Stimulated activated effector memory CD8-positive, alpha-beta T cell treated with anti-CD3 and anti-CD28 coated beads, Interleukin-12 subunit alpha, Interleukin-12 subunit beta, amount 100 ng/mL, for 72 hours (primary cell): ENCODE results near the gene NEU4.

Experiments used
- ATAC-seq: fragments of 150-1000 bp; cut with Tn5 transposase; 2 replicates; pipeline ENCODE4 v1.10.0; 2021
- DNase-seq, 2 donors: peaks; one replicate each; pipeline ENCODE4 v3.0.0; 2021 to 2022; ENCODE audit warnings: low spot score in 2 of 2
- H3K27ac Mint-ChIP-seq: one replicate; pipeline ENCODE4 v1.8.0; 2022; ENCODE audit warnings: mild to moderate bottlenecking, mixed read lengths
- H3K36me3 Mint-ChIP-seq: one replicate; pipeline ENCODE4 v1.8.0; 2022; ENCODE audit warnings: mild to moderate bottlenecking, mixed read lengths
- H3K4me1 Mint-ChIP-seq: one replicate; pipeline ENCODE4 v1.8.0; 2022; ENCODE audit warnings: mixed read lengths
- H3K4me3 Mint-ChIP-seq: one replicate; pipeline ENCODE4 v1.8.0; 2022; ENCODE audit warnings: mild to moderate bottlenecking, mixed read lengths
- H3K9me3 Mint-ChIP-seq: one replicate; pipeline ENCODE4 v1.8.0; 2022; ENCODE audit warnings: mixed read lengths

NEU4 gene

GRCh38 chr2:241855245-241855887 lies 46.4 kb downstream of the NEU4 start:
- Mint-ChIP-seq H3K4me3 (peak overlapping the region; percentile 66), H3K36me3 (peaks cover 87% of the 10 kb centered on the region), H3K4me1 (peaks cover 46% of the 10 kb centered on the region), H3K27ac (peak overlapping the region; percentile 91), H3K9me3 (no peaks in the 10 kb centered on the region)
- DNase-seq, result no peak
- ATAC-seq, result no peak

DNA sequence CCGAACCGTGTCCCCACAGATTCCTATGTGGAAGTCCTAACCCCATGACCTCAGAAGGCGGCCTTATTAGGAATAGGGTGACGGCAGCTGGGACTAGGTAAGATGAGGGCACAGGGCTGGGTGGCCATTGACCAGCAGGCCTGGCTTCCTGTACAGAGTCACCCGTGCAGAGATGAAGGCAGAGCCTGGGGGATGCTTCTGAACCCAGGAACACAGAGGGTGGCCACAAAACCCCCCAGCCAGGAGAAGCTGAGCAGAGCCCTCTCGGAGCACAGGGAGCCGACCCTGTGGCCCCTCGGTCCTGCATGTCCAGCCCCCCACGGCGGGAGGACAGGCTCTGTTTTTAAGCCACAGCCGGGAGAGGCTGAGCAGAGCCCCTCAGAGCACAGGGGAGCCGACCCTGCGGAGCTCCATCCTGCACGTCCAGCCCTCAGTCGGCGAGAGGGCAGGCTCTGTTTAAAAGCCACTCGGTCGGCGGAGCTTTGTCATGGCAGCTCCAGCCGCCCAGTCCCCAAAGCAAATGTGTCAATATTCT lies 47.0 kb downstream of the NEU4 start:
- peaks cover 52% of the 10 kb centered on the region for H3K4me1 Mint-ChIP-seq
- H3K9me3 Mint-ChIP-seq, result no peaks in the 10 kb centered on the region
- peak overlapping the region; percentile 91 for H3K27ac Mint-ChIP-seq
- DNase-seq (no peak), ATAC-seq (no peak)
- H3K36me3 Mint-ChIP-seq, result peaks cover 81% of the 10 kb centered on the region
- peak overlapping the region; percentile 66 for H3K4me3 Mint-ChIP-seq

- Mint-ChIP-seq H3K36me3 (peaks cover 77% of the 10 kb centered on the region), H3K27ac (peak overlapping the region; percentile 91)
Observed at GRCh38 chr2:241857041-241857541, 48.1 kb downstream of the NEU4 start.

GRCh38 chr2:241857572-241858121 lies 48.7 kb downstream of the NEU4 start:
- Mint-ChIP-seq H3K27ac (peak overlapping the region; percentile 91), H3K4me3 (peak overlapping the region; percentile 66), H3K4me1 (peaks cover 68% of the 10 kb centered on the region), H3K36me3 (peaks cover 71% of the 10 kb centered on the region), H3K9me3 (no peaks in the 10 kb centered on the region)
- no peak for ATAC-seq
- peak in 1 of 2 donors; percentile 57 for DNase-seq

More at GRCh38 chr2:241857041-241857541, 48.1 kb downstream of the NEU4 start:
- H3K4me3 Mint-ChIP-seq, result peak overlapping the region; percentile 66
- ATAC-seq, result no peak
- peaks cover 63% of the 10 kb centered on the region for H3K4me1 Mint-ChIP-seq
- DNase-seq, result no peak
- H3K9me3 Mint-ChIP-seq, result no peaks in the 10 kb centered on the region

- DNase-seq (peak in 1 of 2 donors; percentile 80), ATAC-seq (peak; percentile 59)
- H3K36me3 Mint-ChIP-seq, result peaks cover 70% of the 10 kb centered on the region
- H3K4me3 Mint-ChIP-seq, result peak within 1 kb of the TSS; percentile 66
- peak within 1 kb of the TSS; percentile 91 for H3K27ac Mint-ChIP-seq
- peaks cover 71% of the 10 kb centered on the region for H3K4me1 Mint-ChIP-seq
- H3K9me3 Mint-ChIP-seq, result no peaks in the 10 kb centered on the region
Observed at GRCh38 chr2:241858206-241859016, 49.4 kb downstream of the NEU4 start, which contains the start of gene PDCD1. TSS of gene PDCD1 (minus strand) at chr2:241858894. CDS start at chr2:241858838, 56 bp downstream.

DNA sequence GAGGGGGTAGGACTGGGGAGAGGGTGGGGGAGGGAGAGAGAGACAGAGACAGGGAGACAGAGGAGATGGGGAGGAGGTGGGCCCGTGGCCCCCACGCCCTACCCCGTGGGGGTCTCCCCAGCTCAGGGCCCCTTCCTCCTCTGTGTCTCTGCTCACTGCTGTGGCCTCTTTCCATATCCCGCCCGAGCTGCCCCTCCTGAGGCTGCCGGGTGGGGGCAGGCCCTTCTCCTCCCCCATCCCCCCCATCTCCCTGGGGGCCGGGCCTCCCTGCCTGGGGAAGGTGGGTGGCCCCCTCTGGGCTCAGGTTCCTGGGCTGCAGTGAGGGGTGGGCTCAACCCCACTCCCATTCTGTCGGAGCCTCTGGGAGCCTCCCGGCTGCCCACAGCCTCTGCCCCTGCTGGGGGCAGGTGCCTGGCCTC lies 50.0 kb downstream of the NEU4 start:
- Mint-ChIP-seq H3K4me3 (peak overlapping the region; percentile 66), H3K36me3 (peaks cover 70% of the 10 kb centered on the region), H3K27ac (peak overlapping the region; percentile 91), H3K9me3 (peaks cover under 1% of the 10 kb centered on the region), H3K4me1 (peaks cover 70% of the 10 kb centered on the region)
- peak; percentile 24 for ATAC-seq
- no peak for DNase-seq

- Mint-ChIP-seq H3K4me3 (peak overlapping the region; percentile 66), H3K4me1 (peaks cover 70% of the 10 kb centered on the region), H3K9me3 (peaks cover 5% of the 10 kb centered on the region), H3K36me3 (peaks cover 70% of the 10 kb centered on the region), H3K27ac (peak overlapping the region; percentile 91)
- peak; percentile 43 for ATAC-seq
- DNase-seq, result peak in 1 of 2 donors; percentile 70
Observed at GRCh38 chr2:241859436-241860183, 50.6 kb downstream of the NEU4 start.

DNA sequence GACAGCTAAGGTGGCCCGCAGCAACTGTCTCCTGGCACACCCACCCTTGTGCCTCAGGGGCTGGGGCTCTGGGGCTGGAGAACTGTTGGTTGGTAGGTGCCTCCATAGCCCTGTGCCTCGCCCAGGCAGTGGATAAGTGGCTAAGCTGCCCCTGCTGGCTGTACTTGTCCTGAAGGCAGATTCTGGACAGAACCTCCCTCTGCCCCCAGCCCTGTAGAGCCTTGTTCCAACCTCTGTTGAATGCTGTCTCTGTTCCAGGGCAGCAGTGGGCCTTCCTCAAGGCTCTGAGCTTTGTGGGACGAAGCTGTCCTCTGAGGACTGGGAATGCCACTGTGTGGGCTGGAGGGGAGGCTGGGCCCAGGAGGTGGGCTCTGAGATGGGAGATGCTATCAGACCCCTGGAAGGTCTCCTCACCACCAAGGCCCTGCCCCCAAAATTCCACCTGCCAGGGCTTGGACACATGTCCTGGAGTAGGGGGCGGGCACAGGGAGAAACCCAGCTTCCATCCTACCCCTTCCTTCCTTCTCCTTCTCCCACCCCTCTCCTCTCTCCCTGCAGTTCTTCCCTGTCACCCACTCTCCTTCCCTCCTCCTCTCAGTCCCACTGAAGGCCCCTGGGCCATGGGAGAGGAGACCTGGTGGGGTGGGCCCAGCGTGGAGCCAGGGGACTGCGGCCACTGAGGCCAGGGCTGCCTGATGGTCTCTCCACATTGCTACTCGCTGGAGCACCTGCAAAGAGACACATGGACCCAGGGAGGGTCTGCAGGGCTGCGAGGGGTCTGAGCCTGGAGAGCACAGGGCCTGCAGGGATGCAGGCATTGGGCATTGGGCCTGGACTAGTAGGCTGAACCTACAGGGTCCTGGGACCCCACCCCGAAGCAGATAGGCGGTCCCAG lies 51.4 kb downstream of the NEU4 start:
- H3K4me3 Mint-ChIP-seq, result peak overlapping the region; percentile 66
- DNase-seq (no peak), ATAC-seq (peak; percentile 9)
- peaks cover 76% of the 10 kb centered on the region for H3K36me3 Mint-ChIP-seq
- H3K9me3 Mint-ChIP-seq, result peaks cover 5% of the 10 kb centered on the region
- H3K27ac Mint-ChIP-seq, result peak overlapping the region; percentile 91
- peaks cover 77% of the 10 kb centered on the region for H3K4me1 Mint-ChIP-seq

DNA sequence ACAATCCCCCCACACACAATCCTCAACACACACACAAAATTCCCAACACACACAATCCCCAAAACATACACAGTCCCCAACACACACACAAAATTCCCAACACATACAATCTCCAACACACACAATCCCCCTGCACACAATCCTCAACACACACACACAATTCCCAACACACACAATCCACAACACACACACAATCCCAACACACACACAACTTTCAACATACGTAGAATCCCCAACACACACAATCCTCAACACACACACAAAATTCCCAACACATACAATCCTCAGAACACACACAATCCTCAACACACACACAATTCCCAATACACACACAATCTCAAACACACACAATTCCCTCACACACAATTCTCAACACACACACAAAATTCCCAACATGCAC lies 52.3 kb downstream of the NEU4 start:
- no peak for ATAC-seq
- peaks cover 76% of the 10 kb centered on the region for H3K4me1 Mint-ChIP-seq
- no peak for DNase-seq

GRCh38 chr2:241862093-241862492 lies 53.1 kb downstream of the NEU4 start:
- peaks cover 73% of the 10 kb centered on the region for H3K4me1 Mint-ChIP-seq
- DNase-seq (no peak), ATAC-seq (no peak)
- peaks cover 67% of the 10 kb centered on the region for H3K36me3 Mint-ChIP-seq
- H3K4me3 Mint-ChIP-seq, result peak overlapping the region; percentile 66
- peaks cover 5% of the 10 kb centered on the region for H3K9me3 Mint-ChIP-seq
- peak overlapping the region; percentile 91 for H3K27ac Mint-ChIP-seq

More for the DNA sequence above, 52.3 kb downstream of the NEU4 start:
- Mint-ChIP-seq H3K27ac (peak overlapping the region; percentile 91), H3K4me3 (peak overlapping the region; percentile 66), H3K9me3 (peaks cover 5% of the 10 kb centered on the region), H3K36me3 (peaks cover 75% of the 10 kb centered on the region)

DNA sequence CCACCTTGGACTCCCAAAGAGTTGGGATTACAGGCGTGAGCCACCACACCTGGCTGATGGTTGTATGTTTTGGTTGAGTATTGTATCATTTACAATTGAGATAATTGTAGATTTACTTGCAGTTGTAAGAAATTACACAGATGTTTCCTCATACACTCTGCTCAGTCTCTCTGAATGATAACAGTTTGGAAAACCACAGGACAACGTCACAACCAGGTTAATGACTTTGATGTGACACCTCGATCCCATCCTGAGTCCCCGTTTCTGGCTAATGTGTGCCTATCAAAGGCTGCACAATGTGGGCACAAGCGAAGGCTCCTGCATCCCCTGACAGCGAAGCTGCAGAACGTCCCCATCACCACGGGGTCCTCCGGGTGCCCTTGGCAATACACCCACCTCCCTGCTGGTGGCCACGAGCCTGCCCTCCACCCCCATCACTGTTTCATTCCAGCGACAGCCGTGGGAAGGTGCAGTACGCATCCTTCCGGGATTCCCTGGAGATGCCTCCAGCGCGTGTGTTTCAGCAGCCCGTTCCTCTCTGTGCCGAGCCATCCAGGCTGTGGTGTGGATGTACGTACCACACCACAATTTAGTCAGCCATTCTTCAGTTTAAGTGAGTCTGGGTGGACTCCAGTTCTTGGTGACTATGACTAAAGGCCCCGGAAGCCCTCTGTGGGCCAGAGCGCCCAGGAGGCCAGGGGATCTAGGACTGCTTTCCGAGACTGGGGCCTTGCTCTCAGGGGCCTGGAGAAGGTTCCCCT lies 54.0 kb downstream of the NEU4 start:
- H3K4me1 Mint-ChIP-seq, result peaks cover 81% of the 10 kb centered on the region
- peaks cover 58% of the 10 kb centered on the region for H3K36me3 Mint-ChIP-seq
- H3K4me3 Mint-ChIP-seq, result peak overlapping the region; percentile 66
- ATAC-seq, result peak; percentile 69
- H3K27ac Mint-ChIP-seq, result peak overlapping the region; percentile 91
- peaks cover 5% of the 10 kb centered on the region for H3K9me3 Mint-ChIP-seq
- DNase-seq, result no peak

GRCh38 chr2:241863536-241863954 lies 54.6 kb downstream of the NEU4 start:
- Mint-ChIP-seq H3K4me3 (peak overlapping the region; percentile 66), H3K36me3 (peaks cover 52% of the 10 kb centered on the region), H3K9me3 (peaks cover 5% of the 10 kb centered on the region), H3K27ac (peak overlapping the region; percentile 91), H3K4me1 (peaks cover 87% of the 10 kb centered on the region)
- peak; percentile 60 for ATAC-seq
- DNase-seq, result peak in 1 of 2 donors; percentile 89
